AG09319 (cell line): ENCODE results near the gene KIF26A.

Source experiments
- DNase-seq: peaks from one replicate; pipeline ENCODE4 v3.0.0-alpha.2; 2010; ENCODE audit warnings: low read depth; ENCODE audit errors: extremely low read depth
- CTCF ChIP-seq: IDR thresholded peaks from 2 replicates; pipeline ENCODE4 v1.5.1; 2011; ENCODE audit warnings: low read depth, mild to moderate bottlenecking, inconsistent platforms, low read length, moderate library complexity

KIF26A gene

GRCh38 chr14:104094056-104094708, 44.2 kb upstream of the KIF26A start:
- no peak for DNase-seq
- no peak for TF ChIP-seq CTCF

- TF ChIP-seq CTCF = peak; percentile 81
- no peak for DNase-seq
These were observed 43.5 kb upstream of the KIF26A start for GRCh38 chr14:104094709-104095425.

- no peak for TF ChIP-seq CTCF
- no peak for DNase-seq
These were observed 42.7 kb upstream of the KIF26A start for GRCh38 chr14:104095426-104096310.

GRCh38 chr14:104096318-104096717, 42.1 kb upstream of the KIF26A start:
- TF ChIP-seq CTCF = no peak
- no peak for DNase-seq

GRCh38 chr14:104096751-104097700, 41.4 kb upstream of the KIF26A start:
- TF ChIP-seq CTCF = no peak
- no peak for DNase-seq

GRCh38 chr14:104098272-104099095, 39.9 kb upstream of the KIF26A start:
- TF ChIP-seq CTCF = no peak
- DNase-seq = no peak
